ENCODE results near the gene ZNF300.
"Not testable (repeated sequence)": the region's sequence is repeated elsewhere in the genome, so short reads cannot be mapped to it uniquely, and the experiment has no call there.

The ZNF300 gene

GRCh38 chr5:150904479-150905311 lies at the start of gene ZNF300:
ZNF300 (minus strand) TSS chr5:150904980; CDS start chr5:150903155, 1,825 bp downstream.
- peak; percentile 57 for DNase-seq

- DNase-seq: no peak
Observed at GRCh38 chr5:150948539-150948938, 43.8 kb upstream of the ZNF300 start.

GRCh38 chr5:150946351-150946905 lies 41.6 kb upstream of the ZNF300 start:
- DNase-seq: no peak

- DNase-seq: no peak
Observed at GRCh38 chr5:150945947-150946346, 41.2 kb upstream of the ZNF300 start.

- DNase-seq: no peak
Observed at GRCh38 chr5:150945486-150945885, 40.7 kb upstream of the ZNF300 start.

- no peak for DNase-seq
Observed at GRCh38 chr5:150931368-150931965, 26.7 kb upstream of the ZNF300 start.

- DNase-seq: no peak
Observed at GRCh38 chr5:150918613-150919012, 13.8 kb upstream of the ZNF300 start.

- no peak for DNase-seq
Observed at GRCh38 chr5:150912312-150912814, 7.6 kb upstream of the ZNF300 start.

GRCh38 chr5:150905312-150905683 lies 518 bp upstream of the ZNF300 start:
- no peak for DNase-seq

GRCh38 chr5:150901446-150901845 lies 3.3 kb downstream of the ZNF300 start:
- no peak for DNase-seq

- no peak for DNase-seq
Observed at GRCh38 chr5:150895431-150896428, 9.1 kb downstream of the ZNF300 start.

GRCh38 chr5:150879358-150879757 lies 25.4 kb downstream of the ZNF300 start:
- no peak for DNase-seq

GRCh38 chr5:150862070-150862469 lies 42.7 kb downstream of the ZNF300 start:
- DNase-seq: no peak

- no peak for DNase-seq
Observed at GRCh38 chr5:150860246-150860821, 44.4 kb downstream of the ZNF300 start.

- DNase-seq: not testable (repeated sequence)
Observed at GRCh38 chr5:150856700-150857099, 48.1 kb downstream of the ZNF300 start.

GRCh38 chr5:150853561-150853960 lies 51.2 kb downstream of the ZNF300 start:
- no peak for DNase-seq

- no peak for DNase-seq
Observed at GRCh38 chr5:150851039-150851438, 53.7 kb downstream of the ZNF300 start.

GRCh38 chr5:150848271-150848670 lies 56.5 kb downstream of the ZNF300 start:
- DNase-seq: no peak

GRCh38 chr5:150847334-150847695 lies 57.5 kb downstream of the ZNF300 start:
- no peak for DNase-seq

- peak; percentile 74 for DNase-seq
Observed at GRCh38 chr5:150846654-150847333, 58.0 kb downstream of the ZNF300 start.

GRCh38 chr5:150846308-150846653 lies 58.5 kb downstream of the ZNF300 start, which contains the start of gene IRGM:
IRGM (plus strand) TSS chr5:150846521; CDS start chr5:150848124, 1,603 bp downstream.
- not testable (repeated sequence) for DNase-seq
